AG10803 (cell line): Measurements from ENCODE around the gene PARVG.

Source experiments
- DNase-seq: peaks from one replicate; pipeline ENCODE4 v3.0.0; 2010; ENCODE audit warnings: low read depth
- H3K4me3 ChIP-seq: 2 replicates; pipeline ENCODE4 v1.5.1; 2011; ENCODE audit warnings: mild to moderate bottlenecking, low read length, control low read depth
- TF ChIP-seq, protein P1 (sequence below): conservative IDR thresholded peaks from 2 replicates; pipeline ENCODE4 v1.5.1; 2011; ENCODE audit warnings: mild to moderate bottlenecking, low read length, control low read depth, inconsistent platforms

PARVG gene

DNA sequence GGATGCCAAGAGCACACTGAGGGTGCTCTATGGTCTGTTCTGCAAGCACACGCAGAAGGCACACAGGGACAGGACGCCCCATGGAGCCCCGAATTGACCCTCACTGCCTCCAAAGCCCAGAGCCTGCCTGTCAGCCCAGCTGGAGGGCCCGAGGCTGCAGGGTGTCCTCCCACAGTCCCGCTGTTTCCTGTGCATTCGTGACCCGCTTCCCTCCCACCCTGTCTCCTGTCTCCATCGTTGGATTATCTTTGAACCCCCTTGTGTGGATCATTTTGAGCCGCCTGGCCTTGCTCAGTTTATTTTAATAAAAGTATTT is 25.6 kb downstream of the PARVG start:
- no peak overlapping the region for H3K4me3 ChIP-seq
- no peak for DNase-seq

DNA sequence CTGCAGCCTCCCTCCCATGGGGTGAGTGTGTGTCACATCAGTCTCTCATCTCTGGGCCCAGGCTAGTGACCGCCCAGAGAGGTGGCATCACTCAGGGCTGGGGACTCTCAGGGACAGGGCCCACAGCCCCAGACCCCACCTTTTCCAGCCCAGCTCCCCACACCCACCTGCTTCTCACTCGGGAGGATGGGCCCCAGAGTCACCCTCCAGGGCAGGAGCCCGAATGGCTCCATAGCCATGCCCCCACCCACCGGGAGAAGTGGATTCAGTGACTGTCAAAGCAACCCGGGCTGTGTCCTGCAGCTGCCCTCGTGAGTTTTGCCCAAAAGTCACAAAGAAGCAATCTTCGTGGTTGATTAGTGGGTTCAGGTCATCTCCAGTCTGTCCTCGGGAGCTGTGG is 26.0 kb downstream of the PARVG start:
- no peak overlapping the region for H3K4me3 ChIP-seq
- TF ChIP-seq, protein P1, sequence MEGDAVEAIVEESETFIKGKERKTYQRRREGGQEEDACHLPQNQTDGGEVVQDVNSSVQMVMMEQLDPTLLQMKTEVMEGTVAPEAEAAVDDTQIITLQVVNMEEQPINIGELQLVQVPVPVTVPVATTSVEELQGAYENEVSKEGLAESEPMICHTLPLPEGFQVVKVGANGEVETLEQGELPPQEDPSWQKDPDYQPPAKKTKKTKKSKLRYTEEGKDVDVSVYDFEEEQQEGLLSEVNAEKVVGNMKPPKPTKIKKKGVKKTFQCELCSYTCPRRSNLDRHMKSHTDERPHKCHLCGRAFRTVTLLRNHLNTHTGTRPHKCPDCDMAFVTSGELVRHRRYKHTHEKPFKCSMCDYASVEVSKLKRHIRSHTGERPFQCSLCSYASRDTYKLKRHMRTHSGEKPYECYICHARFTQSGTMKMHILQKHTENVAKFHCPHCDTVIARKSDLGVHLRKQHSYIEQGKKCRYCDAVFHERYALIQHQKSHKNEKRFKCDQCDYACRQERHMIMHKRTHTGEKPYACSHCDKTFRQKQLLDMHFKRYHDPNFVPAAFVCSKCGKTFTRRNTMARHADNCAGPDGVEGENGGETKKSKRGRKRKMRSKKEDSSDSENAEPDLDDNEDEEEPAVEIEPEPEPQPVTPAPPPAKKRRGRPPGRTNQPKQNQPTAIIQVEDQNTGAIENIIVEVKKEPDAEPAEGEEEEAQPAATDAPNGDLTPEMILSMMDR, result no peak
- DNase-seq, result no peak

More for the DNA sequence above, 25.6 kb downstream of the PARVG start:
- TF ChIP-seq, protein P1, result no peak

DNA sequence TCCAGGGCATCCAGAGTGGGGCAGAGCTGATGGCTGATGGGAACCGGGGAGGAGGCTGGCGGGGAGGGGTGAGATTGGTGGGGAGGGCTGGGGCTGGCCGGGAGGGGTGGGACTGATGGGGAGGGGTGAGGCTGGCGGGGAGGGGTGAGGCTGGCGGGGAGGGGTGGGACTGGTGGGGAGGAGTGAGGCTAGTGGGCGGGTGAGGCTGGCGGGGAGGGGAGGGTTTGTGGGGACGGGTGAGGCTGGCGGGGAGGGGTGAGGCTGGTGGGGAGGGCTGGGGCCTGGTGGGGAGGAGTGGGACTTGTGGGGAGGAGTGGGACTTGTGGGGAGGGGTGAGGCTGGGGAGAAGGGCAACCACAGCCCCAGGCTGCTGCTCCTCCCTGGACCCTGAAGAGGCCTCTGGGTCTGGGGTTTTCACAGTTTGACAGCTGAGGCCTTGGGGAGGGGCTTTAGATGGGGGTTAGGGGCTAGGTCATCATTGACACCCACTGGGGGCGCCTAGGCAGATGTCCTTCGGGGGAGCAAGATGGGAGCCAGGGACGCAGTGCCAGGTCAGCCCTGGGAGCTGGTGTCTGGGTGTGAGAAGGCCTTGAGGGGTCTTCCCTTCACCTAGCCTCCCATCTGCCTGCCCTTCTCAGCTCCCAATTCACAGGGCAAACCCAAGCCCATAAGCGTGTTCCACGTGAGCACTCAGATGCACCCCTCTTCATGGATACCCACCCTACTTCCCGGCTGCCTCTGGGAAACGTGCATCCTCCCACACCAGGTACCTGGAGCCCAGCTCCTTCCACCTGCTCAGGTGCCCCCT is 26.7 kb downstream of the PARVG start:
- TF ChIP-seq, protein P1, result no peak

DNA sequence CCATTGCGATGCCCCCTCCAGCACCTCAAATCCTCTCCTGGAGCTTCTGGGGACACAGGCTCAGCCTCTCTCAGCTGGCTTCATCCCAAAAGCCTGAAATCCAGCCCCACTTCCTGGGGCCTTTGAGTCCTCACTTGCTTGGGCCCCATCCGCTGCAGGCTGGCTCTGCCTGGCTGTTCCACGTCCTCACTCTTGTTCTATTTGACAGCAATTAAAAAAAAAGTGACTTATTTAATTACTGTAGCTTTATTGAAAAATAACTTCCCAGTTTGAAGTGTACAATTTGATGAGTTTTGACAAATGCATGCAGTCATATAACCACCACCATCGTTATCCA is 27.2 kb downstream of the PARVG start:
- TF ChIP-seq, protein P1, result no peak
- DNase-seq, result no peak
- no peak overlapping the region for H3K4me3 ChIP-seq

More for the DNA sequence above, 26.7 kb downstream of the PARVG start:
- no peak for DNase-seq
- no peak overlapping the region for H3K4me3 ChIP-seq

DNA sequence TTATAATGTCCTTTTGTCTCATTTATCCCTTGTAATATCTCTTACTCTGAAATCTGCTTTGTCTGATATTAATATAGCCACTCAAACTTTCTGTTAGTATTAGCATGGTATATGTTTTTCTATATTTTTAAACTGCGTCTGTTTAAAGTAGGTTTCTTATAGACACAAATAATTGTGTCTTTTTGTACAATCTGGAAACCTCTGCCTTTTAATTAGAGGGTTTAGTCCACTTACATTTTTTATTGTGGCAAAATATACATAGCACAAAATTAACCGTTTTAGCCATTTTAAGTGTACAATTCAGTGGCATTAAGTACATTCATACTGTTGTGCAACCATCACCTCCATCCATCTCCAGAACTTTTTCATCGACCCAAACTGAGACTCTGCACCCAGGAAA is 28.6 kb downstream of the PARVG start:
- no peak for DNase-seq
- H3K4me3 ChIP-seq, result no peak overlapping the region
- TF ChIP-seq, protein P1, result no peak

DNA sequence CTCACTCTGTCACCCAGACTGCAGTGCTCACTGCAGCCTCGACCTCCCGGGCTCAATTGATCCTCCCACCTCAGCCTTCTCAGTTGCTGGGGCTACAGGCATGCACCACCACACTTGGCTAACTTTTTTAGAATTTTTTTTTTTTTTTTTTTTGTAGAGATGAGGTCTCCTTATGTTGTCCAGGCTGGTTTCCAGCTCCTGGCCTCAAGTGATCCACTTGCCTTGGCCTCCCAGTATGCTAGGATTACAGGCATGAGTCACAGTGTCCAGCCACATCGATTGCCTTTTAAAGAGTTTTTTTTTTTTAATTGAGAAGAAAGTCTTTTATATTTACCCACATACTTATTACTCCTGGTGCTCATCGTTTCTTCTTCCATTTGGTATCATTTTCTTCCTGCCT is 30.0 kb downstream of the PARVG start:
- DNase-seq, result peak; percentile 88
- TF ChIP-seq, protein P1, result no peak
- no peak overlapping the region for H3K4me3 ChIP-seq

DNA sequence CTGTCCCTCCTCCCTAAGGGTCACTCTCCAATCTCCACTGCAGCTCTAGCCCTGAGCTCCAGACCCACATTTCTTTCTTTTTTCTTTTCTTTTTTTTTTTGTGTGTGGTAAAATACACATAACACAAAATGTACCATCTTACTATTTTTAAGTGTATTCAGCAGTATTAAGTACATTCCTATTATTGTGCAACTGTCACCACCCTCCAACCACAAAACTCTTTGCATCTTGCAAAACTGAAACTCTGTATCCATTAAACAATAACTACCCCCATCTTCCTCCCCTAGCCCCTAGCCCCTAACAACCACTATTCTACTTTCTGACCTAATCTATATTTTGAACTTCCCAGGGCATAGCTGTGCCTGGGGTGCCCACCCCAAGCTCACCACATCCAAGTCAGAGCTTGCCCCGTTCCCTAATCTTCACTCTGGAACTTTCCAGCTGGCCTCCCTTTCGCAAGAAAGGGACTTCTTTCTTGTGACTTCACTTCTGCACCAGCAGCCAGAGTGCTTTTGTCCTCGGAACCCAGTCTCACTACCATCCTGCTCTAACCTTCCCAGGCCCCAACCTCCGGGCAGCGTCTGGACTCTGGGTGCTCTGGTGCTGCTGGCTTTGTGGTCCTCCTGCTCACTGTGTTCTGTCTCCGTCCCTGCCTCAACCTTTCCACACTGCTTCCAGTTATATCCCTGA is 30.7 kb downstream of the PARVG start:
- TF ChIP-seq, protein P1, result no peak
- no peak overlapping the region for H3K4me3 ChIP-seq
- DNase-seq, result peak; percentile 50
